Stimulated activated CD4-positive, alpha-beta T cell treated with anti-CD3 and anti-CD28 coated beads, Interleukin-12 subunit alpha, Interleukin-12 subunit beta, amount 100 ng/mL, for 4 hours (primary cell): ENCODE measurements around the gene ANAPC16.
"Not testable (repeated sequence)": the region's sequence is repeated elsewhere in the genome, so short reads cannot be mapped to it uniquely, and the experiment has no call there.

ENCODE experiments used
- DNase-seq: peaks from one replicate; pipeline ENCODE4 v3.0.0-alpha.2; 2020

The ANAPC16 gene

GRCh38 chr10:72265990-72266865 lies 50.4 kb downstream of the ANAPC16 start:
- DNase-seq = no peak

DNA sequence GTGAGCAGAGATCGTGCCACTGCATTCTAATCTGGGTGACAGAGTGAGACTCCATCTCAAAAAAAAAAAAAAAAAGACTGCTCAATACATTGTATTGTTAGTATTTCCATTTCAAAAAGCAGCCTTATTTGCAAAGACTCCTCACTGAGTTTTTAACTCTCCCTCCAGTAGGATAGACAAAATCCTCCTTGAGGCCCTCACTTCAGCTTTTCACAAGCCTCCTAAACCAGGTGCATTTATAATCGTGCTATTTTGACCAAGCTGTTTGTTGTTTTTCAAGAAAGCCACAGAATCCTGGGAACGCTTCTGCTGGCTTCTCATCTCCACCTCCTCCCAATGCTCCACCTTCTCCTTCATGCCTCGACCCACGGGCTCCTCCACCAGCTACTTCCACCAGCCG lies 51.6 kb downstream of the ANAPC16 start:
- DNase-seq = no peak

DNA sequence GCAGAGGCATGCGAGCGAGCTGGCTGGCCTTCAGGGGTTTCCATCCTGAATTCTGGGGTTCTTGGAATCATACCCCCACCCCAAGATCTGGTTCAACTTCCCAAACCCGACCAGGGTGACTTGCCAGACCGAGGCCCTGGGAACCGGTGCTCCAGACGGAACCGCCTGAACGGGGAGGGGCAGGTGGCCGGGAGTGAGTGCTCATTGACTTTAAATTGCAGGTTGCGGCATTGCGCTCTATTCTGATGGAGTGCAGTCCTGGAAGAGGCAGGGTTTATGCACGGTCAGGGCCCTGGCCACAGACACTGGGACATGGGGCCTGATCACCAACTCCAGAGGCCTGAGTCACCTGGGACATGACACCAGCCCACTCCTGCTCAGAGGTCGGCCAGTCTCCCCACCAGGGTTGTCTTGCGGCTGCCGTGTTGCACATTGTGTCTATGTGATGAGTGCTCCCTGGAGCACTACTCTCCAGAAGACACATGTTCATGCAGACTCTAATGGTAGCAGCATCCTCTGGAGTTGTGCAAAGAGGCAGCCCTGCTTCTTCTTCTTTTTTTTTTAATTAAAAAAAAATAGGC lies 52.1 kb downstream of the ANAPC16 start:
- DNase-seq = no peak

DNA sequence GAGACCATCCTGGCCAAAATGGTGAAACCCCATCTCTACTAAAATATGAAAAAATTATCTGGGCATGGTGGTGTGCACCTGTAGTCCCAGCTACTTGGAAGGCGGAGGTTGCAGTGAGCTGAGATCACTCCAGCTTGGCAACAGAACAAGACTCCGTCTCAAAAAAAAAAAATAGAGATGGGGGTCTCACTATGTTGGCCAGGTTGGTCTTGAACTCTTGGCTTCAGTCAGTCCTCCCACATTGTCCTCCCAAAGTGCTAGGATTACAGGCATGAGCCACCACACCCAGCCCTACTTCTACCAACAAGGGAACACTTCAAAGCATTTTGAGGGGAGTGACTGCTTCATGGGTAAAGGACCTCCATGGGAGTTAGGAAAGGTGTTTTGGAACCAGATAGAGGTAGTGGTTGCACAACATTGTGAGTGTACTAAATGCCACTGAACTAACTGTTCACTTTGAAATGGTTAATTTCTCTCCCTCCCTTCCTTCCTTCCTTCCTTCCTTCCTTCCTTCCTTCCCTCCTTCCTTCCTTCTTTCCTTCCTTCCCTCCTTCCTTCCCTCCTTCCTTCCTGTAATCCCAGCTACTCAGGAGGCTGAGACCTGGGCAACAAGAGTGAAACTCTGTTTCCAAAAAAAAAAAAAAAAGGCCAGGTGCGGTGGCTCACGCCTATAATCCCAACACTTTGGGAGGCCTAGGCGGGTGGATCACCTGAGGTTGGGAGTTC lies 52.8 kb downstream of the ANAPC16 start:
- DNase-seq = not testable (repeated sequence)

- DNase-seq = no peak
Measured at GRCh38 chr10:72270607-72271281, 54.9 kb downstream of the ANAPC16 start.

DNA sequence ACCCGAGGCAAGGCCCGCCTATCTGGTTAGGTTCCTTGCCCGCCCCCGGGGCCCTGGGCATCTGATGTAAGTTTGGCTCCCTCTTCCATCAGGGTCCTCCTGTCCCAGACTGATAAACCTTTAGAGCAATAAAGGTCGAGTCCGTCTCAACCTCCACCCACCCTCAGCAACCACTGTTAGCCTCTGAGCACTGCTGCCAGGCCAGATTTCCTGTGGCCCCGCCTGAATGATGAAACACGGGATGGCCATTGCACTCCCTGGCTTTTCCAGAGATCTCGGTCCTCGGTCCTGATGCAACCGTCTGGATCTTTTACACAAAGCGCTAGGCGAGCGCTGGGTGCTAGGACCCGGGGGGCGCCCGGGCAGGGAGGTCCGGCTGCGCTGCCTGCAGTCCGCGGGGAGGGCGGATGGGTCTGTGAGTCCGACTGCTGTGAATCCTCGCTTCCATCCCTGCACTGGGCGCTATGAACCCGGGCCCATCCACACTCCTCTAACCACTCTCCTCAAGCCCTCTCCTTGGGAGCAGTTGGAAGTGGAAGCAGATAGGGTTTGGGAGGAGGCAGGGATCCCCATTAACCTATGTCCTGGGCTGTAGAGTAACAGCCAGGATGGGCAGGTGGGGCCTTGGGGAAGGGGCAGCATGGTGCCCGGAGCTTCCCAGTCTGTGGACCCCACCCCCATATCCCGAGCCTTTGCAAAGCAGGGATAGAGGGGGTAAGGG lies 57.0 kb downstream of the ANAPC16 start:
- DNase-seq = no peak

GRCh38 chr10:72273410-72274212 lies 57.8 kb downstream of the ANAPC16 start, which contains the start of gene DDIT4:
Gene DDIT4, plus strand, starts transcription at chr10:72273924. Its CDS starts 293 bp downstream, at chr10:72274217.
- DNase-seq = peak; percentile 96

GRCh38 chr10:72274213-72274729 lies 58.5 kb downstream of the ANAPC16 start:
- DNase-seq = no peak

DNA sequence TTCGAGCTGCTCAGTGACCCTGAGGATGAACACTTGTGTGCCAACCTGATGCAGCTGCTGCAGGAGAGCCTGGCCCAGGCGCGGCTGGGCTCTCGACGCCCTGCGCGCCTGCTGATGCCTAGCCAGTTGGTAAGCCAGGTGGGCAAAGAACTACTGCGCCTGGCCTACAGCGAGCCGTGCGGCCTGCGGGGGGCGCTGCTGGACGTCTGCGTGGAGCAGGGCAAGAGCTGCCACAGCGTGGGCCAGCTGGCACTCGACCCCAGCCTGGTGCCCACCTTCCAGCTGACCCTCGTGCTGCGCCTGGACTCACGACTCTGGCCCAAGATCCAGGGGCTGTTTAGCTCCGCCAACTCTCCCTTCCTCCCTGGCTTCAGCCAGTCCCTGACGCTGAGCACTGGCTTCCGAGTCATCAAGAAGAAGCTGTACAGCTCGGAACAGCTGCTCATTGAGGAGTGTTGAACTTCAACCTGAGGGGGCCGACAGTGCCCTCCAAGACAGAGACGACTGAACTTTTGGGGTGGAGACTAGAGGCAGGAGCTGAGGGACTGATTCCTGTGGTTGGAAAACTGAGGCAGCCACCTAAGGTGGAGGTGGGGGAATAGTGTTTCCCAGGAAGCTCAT lies 59.0 kb downstream of the ANAPC16 start:
- peak; percentile 70 for DNase-seq

DNA sequence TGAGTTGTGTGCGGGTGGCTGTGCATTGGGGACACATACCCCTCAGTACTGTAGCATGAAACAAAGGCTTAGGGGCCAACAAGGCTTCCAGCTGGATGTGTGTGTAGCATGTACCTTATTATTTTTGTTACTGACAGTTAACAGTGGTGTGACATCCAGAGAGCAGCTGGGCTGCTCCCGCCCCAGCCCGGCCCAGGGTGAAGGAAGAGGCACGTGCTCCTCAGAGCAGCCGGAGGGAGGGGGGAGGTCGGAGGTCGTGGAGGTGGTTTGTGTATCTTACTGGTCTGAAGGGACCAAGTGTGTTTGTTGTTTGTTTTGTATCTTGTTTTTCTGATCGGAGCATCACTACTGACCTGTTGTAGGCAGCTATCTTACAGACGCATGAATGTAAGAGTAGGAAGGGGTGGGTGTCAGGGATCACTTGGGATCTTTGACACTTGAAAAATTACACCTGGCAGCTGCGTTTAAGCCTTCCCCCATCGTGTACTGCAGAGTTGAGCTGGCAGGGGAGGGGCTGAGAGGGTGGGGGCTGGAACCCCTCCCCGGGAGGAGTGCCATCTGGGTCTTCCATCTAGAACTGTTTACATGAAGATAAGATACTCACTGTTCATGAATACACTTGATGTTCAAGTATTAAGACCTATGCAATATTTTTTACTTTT lies 59.7 kb downstream of the ANAPC16 start:
- no peak for DNase-seq

- no peak for DNase-seq
Measured at GRCh38 chr10:72276013-72276387, 60.2 kb downstream of the ANAPC16 start.

- no peak for DNase-seq
Measured at GRCh38 chr10:72276421-72277339, 60.9 kb downstream of the ANAPC16 start.

- no peak for DNase-seq
Measured at GRCh38 chr10:72277340-72277995, 61.7 kb downstream of the ANAPC16 start.

GRCh38 chr10:72277996-72278667 lies 62.3 kb downstream of the ANAPC16 start:
- no peak for DNase-seq

- DNase-seq = no peak
Measured at GRCh38 chr10:72278668-72279393, 63.0 kb downstream of the ANAPC16 start.

GRCh38 chr10:72279587-72279986 lies 63.8 kb downstream of the ANAPC16 start:
- DNase-seq = not testable (repeated sequence)

GRCh38 chr10:72283131-72283530 lies 67.3 kb downstream of the ANAPC16 start:
- DNase-seq = no peak
